HAP-1 (cell line): ENCODE results near the gene PTN.
"Not testable (repeated sequence)": the region's sequence is repeated elsewhere in the genome, so short reads cannot be mapped to it uniquely, and the experiment has no call there.

Experiments used
- DNase-seq, 2 experiments: peaks; one replicate each; pipeline ENCODE4 v3.0.0-alpha.2; 2016 to 2020; ENCODE audit warnings: low spot score in 2 of 2
- H3K27me3 ChIP-seq: fragments of 250-450 bp; sonication (Bioruptor Pico); 2 replicates; pipeline ENCODE4 v1.5.1; 2020; ENCODE audit warnings: low read depth, mild to moderate bottlenecking, moderate library complexity
- H3K36me3 ChIP-seq: fragments of 250-450 bp; sonication (Bioruptor Pico); replicated peaks from 2 replicates; pipeline ENCODE4 v1.5.1; 2020; ENCODE audit warnings: mild to moderate bottlenecking
- H3K4me1 ChIP-seq: fragments of 250-450 bp; sonication (Bioruptor Pico); 2 replicates; pipeline ENCODE4 v1.5.1; 2020; ENCODE audit warnings: mild to moderate bottlenecking
- H3K4me3 ChIP-seq: fragments of 250-450 bp; sonication (Bioruptor Pico); 2 replicates; pipeline ENCODE4 v1.5.1; 2020; ENCODE audit warnings: mild to moderate bottlenecking, moderate library complexity
- H3K9me3 ChIP-seq: fragments of 250-450 bp; sonication (Bioruptor Pico); 2 replicates; pipeline ENCODE4 v1.5.1; 2020; ENCODE audit warnings: mild to moderate bottlenecking, moderate library complexity
- in situ Hi-C: fragments of 300-500 bp; cut with MboI; formaldehyde crosslinking; loops from 3 replicates; pipeline ENCODE4 v1.14.3; 2020; ENCODE audit warnings: low sequenced_read_pairs, inconsistent platforms, mixed read lengths

PTN gene

DNA sequence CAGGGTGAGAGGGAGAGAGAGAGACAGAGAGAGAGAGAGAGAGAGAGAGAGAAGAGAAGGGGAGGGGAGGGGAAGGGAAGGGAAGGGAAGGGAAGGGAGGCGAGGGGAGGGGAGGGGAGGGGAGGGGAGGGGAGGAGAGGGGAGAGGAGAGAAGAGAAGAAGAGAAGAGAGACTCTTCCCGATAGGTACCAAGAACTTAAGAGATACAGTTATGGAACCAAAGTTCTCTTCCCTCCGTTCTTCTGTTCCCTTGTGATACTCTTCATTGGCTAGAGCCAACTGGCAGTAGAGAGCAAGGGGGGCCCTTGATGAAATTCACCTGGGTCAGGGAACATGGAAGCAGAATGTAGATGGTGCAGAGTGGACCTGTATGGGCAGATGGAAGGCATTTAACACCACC, 122.1 kb downstream of the PTN start:
- Histone ChIP-seq H3K27me3 (no peaks in the 10 kb centered on the region), H3K9me3 (no peaks in the 10 kb centered on the region), H3K36me3 (no peaks in the 10 kb centered on the region), H3K4me1 (no peaks in the 10 kb centered on the region), H3K4me3 (no peak overlapping the region)
- in situ Hi-C loops, result no loop called here
- DNase-seq, result no peak

DNA sequence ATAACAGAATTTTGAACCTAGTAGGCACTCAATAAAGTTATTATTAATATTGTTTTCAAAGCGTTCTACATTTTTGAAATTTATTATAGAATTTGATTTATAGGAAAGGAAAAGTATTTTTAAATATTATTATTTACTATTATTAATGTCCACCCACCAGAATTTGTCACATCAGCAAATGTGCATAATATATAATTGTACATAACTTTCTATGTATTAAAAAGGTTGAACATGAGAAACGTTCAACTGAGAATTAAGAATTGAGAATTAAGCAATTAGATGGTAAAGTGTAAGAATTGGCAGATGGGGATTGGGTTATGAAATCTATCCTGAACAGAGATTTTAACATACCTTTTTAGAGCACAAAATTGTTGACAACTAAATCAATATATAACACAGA, 129.8 kb downstream of the PTN start:
- in situ Hi-C loops, result no loop called here
- DNase-seq, result no peak

DNA sequence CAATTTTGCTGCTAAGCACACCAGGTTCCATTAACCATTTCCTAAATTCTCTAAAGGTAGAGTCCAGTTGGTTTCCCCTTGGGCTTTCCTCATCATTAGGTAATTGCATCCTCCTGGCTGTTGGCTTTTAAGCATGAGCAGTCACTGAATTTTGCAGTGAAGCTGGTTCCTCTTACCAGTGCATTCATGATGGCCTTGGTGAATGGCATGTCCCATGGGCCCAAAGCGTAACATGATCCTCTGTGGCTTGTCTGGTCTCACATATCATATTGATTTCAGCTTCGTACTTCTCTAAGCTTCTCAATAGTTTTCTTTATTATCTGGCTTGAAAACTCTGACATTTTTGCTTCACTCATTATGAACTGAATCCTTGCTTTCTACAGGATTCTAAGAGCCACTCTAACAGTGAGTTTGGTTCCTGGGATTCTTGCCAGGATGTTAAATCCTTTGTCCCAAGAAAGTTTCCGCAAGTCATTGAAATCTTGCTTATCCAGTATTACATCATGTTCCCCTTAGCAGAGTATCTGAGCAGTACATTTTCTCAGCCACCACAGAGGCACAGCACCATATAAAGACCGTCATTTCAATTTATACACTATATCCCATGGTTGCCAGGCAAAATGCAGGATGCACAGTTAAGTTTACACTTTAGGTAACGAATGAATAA, 134.2 kb downstream of the PTN start:
- no peaks in the 10 kb centered on the region for H3K27me3 ChIP-seq
- no peak for DNase-seq
- in situ Hi-C loops, result no loop called here

More for the DNA sequence above, 129.8 kb downstream of the PTN start:
- H3K9me3 ChIP-seq, result no peaks in the 10 kb centered on the region
- no peaks in the 10 kb centered on the region for H3K27me3 ChIP-seq
- no peaks in the 10 kb centered on the region for H3K36me3 ChIP-seq
- no peaks in the 10 kb centered on the region for H3K4me1 ChIP-seq
- H3K4me3 ChIP-seq, result no peak overlapping the region

DNA sequence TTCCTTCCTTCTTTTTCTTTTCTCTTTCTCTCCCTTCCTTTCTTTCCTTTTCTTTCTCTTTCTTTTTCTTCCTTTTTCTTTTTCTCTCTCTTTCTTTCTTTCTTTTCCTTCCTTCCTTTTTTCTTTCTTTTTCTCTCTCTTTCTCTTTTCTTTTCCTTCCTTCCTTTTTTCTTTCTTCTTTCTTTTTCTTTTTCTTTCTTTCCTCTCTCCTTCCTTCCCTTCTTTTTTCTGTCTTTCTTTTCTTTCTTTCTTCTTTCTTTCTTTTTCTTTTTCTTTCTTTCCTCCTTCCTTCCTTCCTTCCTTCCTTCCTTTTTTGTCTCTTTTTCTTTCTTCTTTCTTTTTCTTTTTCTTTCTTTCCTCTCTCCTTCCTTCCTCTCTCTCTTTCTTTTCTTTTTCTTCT, 136.8 kb downstream of the PTN start:
- Histone ChIP-seq H3K4me1 (no peaks in the 10 kb centered on the region), H3K4me3 (no peak overlapping the region), H3K27me3 (no peaks in the 10 kb centered on the region), H3K36me3 (no peaks in the 10 kb centered on the region), H3K9me3 (no peaks in the 10 kb centered on the region)
- in situ Hi-C loops, result no loop called here
- DNase-seq, result no peak

More for the DNA sequence above, 134.2 kb downstream of the PTN start:
- H3K36me3 ChIP-seq, result no peaks in the 10 kb centered on the region
- H3K4me1 ChIP-seq, result no peaks in the 10 kb centered on the region
- no peaks in the 10 kb centered on the region for H3K9me3 ChIP-seq
- no peak overlapping the region for H3K4me3 ChIP-seq

DNA sequence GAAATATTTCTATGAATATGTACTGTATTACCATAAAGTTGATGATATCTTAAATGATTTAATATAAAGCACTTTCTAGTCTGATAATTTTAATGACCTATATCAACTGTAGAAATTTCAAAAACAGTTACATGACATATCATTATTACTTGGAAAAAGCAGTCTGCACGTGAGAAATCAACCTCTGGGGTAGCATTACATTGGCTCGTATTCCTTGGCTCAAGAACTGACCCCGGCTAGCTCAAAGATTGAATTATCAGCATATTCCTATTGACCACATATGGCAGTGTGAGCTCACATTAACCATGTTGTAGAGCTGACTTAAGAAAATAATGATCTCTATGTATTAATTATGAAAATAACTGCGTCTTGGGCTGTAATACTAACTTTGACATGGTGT, 139.3 kb downstream of the PTN start:
- H3K4me1 ChIP-seq, result no peaks in the 10 kb centered on the region
- H3K36me3 ChIP-seq, result no peaks in the 10 kb centered on the region
- no peak for DNase-seq
- in situ Hi-C loops, result no loop called here
- H3K9me3 ChIP-seq, result no peaks in the 10 kb centered on the region
- H3K27me3 ChIP-seq, result no peaks in the 10 kb centered on the region
- no peak overlapping the region for H3K4me3 ChIP-seq

DNA sequence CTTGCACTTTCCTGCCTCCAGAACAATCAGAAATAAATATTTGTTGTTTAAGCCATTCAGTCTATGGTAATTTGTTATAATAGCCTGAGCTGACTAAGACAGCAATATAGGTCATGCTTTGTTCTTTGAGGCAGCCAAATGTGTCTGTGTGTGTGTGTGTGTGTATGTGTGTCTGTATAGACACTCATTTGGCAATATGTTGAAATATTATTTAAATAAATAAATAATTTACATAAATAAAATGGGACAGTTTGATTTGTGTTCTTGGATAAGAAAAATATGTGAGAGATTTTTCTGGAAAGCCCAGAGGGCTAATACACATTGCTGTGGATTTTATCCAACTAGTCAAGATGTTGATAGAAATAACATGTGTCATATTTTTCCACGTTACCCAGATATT, 140.2 kb downstream of the PTN start:
- no peaks in the 10 kb centered on the region for H3K4me1 ChIP-seq
- no peak overlapping the region for H3K4me3 ChIP-seq
- H3K9me3 ChIP-seq, result no peaks in the 10 kb centered on the region
- in situ Hi-C loops, result no loop called here
- no peaks in the 10 kb centered on the region for H3K36me3 ChIP-seq
- H3K27me3 ChIP-seq, result no peaks in the 10 kb centered on the region
- no peak for DNase-seq

DNA sequence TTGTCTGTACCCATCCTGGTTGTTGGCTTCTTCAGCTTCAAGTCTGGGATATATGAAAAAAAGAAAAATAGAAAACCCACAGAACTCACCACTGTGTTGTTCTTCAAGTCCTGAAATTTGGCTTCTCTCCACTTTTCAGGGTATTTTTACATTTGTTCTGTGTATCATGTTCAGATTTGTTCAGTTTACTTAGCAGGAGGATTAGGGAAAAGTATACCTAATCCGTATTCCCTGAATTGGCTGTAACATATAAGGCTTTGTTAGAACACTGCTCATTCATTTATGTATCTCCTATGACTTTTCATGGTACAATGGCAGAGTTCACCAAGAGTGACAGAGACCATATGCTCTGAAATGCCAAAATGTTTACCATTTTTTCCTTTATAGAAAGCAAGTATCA, 146.9 kb downstream of the PTN start:
- H3K36me3 ChIP-seq, result no peaks in the 10 kb centered on the region
- in situ Hi-C loops, result no loop called here
- no peaks in the 10 kb centered on the region for H3K4me1 ChIP-seq
- no peak for DNase-seq
- H3K9me3 ChIP-seq, result no peaks in the 10 kb centered on the region
- H3K27me3 ChIP-seq, result no peaks in the 10 kb centered on the region
- no peak overlapping the region for H3K4me3 ChIP-seq

DNA sequence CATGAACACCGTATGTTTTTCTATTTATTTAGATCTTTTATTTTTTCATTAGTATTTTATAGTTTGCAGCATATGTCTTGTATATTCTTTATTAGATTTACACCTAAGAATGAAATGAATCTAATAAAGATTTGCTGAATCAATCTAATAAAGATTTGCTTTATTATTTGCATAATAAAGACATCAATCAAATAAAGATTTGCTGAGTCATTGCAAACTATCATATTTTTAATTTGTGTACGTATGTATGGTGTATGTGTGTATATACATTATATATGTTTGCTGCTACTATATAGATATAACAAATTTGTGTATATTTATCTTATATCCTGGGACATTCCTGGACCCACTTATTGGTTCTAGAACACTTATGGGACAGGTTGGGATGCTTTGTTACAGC, 147.5 kb downstream of the PTN start:
- no peaks in the 10 kb centered on the region for H3K9me3 ChIP-seq

DNA sequence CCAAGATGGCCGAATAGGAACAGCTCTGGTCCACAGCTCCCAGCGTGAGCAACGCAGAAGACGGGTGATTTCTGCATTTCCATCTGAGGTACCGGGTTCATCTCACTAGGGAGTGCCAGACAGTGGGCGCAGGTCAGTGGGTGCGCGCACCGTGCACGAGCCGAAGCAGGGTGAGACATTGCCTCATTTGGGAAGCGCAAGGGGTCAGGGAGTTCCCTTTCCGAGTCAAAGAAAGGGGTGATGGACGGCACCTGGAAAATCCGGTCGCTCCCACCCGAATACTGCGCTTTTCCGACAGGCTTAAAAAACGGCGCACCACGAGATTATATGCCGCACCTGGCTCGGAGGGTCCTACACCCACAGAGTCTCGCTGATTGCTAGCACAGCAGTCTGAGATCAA, 161.9 kb downstream of the PTN start:
- DNase-seq, H3K36me3 ChIP-seq, H3K9me3 ChIP-seq, in situ Hi-C loops, H3K4me3 ChIP-seq, H3K4me1 ChIP-seq, H3K27me3 ChIP-seq: not testable (repeated sequence)

More for the DNA sequence above, 147.5 kb downstream of the PTN start:
- Histone ChIP-seq H3K27me3 (no peaks in the 10 kb centered on the region), H3K4me3 (no peak overlapping the region), H3K4me1 (no peaks in the 10 kb centered on the region), H3K36me3 (no peaks in the 10 kb centered on the region)
- in situ Hi-C loops, result no loop called here
- no peak for DNase-seq
